Brain microvascular endothelial cell (primary cell): ENCODE data around the gene FIBCD1.

Experiments
- DNase-seq: peaks from one replicate; pipeline ENCODE4 v3.0.0-alpha.2; 2020
- H3K27ac ChIP-seq: fragments of 250-450 bp; sonication (Bioruptor Pico); 2 replicates; pipeline ENCODE4 v1.5.1; 2020; ENCODE audit warnings: mild to moderate bottlenecking, moderate library complexity
- H3K27me3 ChIP-seq: fragments of 250-450 bp; sonication (Bioruptor Pico); replicated peaks from 2 replicates; pipeline ENCODE4 v1.5.1; 2020; ENCODE audit warnings: mild to moderate bottlenecking
- H3K36me3 ChIP-seq: fragments of 250-450 bp; sonication (Bioruptor Pico); replicated peaks from 2 replicates; pipeline ENCODE4 v1.5.1; 2020; ENCODE audit warnings: mild to moderate bottlenecking
- H3K4me3 ChIP-seq: 2 replicates; pipeline ENCODE4 v1.5.1; 2011; ENCODE audit warnings: low read depth, mild to moderate bottlenecking, control low read depth, low read length, moderate library complexity
- CTCF ChIP-seq: IDR thresholded peaks from 2 replicates; pipeline ENCODE4 v1.5.1; 2011; ENCODE audit warnings: low read depth, mild to moderate bottlenecking, moderate library complexity, low read length, control low read depth, inconsistent platforms; ENCODE audit errors: missing control alignments
- in situ Hi-C: cut with HindIII; loops from 2 replicates; pipeline ENCODE4 v1.10.0; 2017; ENCODE audit warnings: low sequenced_read_pairs, low pct_ligation_motif_present

Gene FIBCD1

GRCh38 chr9:130917168-130917960 lies 21.7 kb downstream of the FIBCD1 start:
- TF ChIP-seq CTCF: no peak
- DNase-seq: no peak
- no peak overlapping the region for H3K27ac ChIP-seq
- H3K27me3 ChIP-seq: peaks cover 76% of the 10 kb centered on the region
- no peak overlapping the region for H3K4me3 ChIP-seq
- in situ Hi-C loops: no loop called here
- H3K36me3 ChIP-seq: no peaks in the 10 kb centered on the region

DNA sequence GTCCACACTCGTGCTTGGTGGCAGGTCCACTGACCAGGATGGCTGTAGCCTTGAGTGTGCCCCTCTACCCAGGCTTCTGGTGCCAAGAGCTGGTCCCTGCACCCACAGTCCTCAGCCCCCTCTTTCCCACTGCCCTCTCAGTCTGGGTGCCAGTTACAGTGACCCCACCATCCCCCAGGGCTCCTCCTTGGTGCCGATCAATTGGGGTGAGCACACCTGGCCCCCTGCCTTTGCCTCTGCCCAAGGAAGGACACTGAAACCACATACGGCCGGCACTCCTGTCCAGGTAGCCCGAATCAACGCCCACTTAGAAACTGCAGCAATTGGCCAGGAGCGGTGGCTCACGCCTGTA lies 24.0 kb downstream of the FIBCD1 start:
- Histone ChIP-seq H3K27ac (no peak overlapping the region), H3K27me3 (peaks cover 58% of the 10 kb centered on the region), H3K4me3 (no peak overlapping the region), H3K36me3 (no peaks in the 10 kb centered on the region)
- TF ChIP-seq CTCF: no peak
- in situ Hi-C loops: no loop called here
- DNase-seq: no peak

DNA sequence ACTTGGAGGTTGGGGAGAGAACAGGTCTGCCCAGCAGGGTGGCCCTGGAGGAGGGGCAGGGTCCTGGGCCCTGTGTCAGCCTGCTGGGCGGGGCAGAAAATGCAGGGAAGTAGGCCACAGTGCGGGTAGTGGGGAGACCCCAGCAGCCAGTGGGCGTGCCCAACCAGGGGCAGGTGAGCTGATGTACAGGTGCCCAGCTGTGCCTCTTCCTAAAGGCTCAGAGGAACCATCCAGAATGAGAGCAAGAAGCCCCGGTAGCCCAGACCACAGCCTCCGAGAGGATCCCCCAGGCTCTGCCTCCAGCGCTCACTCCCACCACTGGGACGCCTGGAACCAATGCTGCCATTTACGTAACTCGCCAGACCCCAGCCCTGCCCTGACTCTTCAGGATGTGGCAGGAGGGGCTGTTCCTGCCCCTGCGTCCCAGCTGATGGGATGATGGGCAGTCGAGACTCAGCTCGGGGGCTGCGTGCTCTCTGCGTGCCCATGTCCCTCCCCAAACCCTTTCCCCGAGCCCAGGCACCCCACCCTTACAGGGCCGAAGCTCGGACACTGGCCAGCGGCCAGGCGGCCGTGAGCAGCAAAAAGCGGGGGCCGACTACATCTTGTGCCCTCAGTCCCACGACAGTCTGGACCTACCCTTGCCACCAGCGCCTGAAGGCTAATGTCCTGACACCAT lies 24.5 kb downstream of the FIBCD1 start:
- Histone ChIP-seq H3K4me3 (no peak overlapping the region), H3K36me3 (no peaks in the 10 kb centered on the region), H3K27me3 (peaks cover 56% of the 10 kb centered on the region), H3K27ac (no peak overlapping the region)
- in situ Hi-C loops: no loop called here
- DNase-seq: no peak
- no peak for TF ChIP-seq CTCF

DNA sequence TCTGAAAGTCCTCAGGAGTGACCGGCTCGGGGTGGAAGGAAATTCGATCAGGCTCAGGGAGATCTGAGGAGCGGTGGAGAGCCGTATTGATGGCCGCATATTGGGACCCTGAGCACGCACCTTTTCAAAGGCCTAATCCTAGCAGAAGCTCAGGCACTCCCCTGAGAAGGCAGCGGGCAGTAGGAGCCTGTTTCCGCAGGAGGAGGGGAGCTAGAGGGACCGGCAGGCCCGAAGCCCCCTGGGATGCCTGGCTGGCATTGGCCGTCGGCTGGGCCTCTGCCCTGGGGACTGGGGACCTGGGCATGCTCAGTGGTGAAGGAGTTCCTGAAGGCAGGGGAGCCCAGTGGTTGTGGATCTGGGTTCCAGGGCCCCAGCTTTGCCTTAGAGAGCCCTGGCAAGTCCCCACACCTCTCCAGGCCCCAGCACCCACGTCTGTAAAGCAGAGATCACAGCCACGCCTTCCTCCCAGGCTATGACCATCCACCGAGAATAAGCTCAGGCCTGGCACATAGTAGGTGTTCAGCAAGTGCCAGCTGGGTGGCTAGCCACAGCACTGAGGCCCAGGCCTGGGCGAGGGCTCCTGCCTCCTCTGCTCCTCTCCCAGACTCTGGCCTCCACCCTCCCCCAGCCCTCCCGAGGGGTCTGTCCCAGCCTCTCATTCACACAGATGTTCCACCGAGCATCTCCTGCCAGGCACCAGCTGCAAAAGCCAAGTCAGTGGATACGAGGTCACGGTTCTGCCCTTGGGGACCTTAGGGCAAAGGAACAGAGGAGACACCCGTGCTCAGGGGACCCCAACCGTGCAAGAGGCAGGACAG lies 25.2 kb downstream of the FIBCD1 start:
- H3K27ac ChIP-seq: peak overlapping the region; percentile 30
- H3K4me3 ChIP-seq: no peak overlapping the region

More for the DNA sequence above, 25.2 kb downstream of the FIBCD1 start:
- Histone ChIP-seq H3K36me3 (no peaks in the 10 kb centered on the region), H3K27me3 (peaks cover 48% of the 10 kb centered on the region)
- in situ Hi-C loops: no loop called here
- TF ChIP-seq CTCF: no peak
- no peak for DNase-seq
